Measurements from ENCODE around the gene CERS6. TPM values are rescaled to one million over a fixed set of nuclear protein-coding genes. Genes with fewer than 3 reads are reported as not detected.

Gene CERS6
- polyA plus RNA-seq, 1 donor = 33.8 TPM

DNA sequence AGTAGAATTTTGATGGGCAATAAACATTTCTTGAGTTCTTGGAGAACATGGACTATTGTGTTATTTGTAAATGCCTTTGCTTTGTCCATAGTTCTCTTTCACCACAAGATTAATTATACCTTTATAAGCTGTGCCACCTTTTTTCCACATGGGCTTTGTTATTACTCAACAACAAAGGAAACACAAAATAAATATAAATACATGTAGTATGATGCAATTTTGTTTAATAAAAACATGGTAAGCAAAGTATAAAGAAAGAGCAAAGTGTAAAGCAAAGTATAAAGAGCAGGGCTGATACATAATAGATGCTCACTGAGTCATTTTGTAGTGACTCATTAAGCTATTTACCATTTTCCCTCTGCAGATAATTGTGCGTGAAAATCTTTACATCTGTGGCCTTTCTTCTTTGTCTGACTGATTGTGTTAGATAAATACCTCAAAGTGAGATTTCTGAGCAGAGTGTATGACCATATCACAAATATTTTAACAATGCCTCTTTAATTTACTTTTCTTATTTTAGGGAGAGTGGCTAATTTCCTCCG is 80.9 kb downstream of the CERS6 start:
- DNase-seq = no peak

DNA sequence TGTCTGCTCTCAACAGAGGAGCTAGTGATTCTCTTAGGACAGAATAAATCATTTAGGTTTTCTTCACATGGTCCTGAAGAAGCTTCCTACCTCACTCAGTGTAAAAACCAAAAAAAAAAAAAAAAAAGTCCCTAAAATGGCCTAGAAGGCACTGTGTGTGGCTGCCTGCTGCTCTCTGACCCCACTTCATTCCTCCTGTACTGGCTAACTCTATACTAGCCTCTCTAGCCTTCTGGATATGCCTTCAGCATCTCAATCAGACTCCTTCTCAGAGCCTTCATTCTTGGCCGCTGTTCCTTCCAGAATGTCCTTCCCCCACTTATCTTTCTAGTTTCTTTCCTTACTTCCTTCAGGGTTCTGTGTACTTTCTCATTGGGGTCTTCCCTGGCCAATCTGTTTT is 82.1 kb downstream of the CERS6 start:
- DNase-seq = no peak

DNA sequence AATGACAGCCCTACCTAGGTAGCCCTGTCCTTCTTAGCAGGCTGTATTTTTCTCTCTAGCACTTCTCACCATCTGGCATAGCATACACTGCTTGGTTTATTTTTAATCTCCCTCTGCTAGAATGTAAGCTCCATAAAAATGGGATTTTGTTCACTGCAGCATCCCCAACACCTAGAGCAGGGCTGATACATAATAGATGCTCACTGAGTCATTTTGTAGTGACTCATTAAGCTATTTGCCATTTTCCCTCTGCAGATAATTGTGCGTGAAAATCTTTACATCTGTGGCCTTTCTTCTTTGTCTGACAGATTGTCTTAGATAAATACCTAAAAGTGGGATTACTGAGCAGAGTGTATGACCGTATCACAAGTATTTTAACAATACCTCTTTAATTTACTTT is 82.5 kb downstream of the CERS6 start:
- no peak for DNase-seq

DNA sequence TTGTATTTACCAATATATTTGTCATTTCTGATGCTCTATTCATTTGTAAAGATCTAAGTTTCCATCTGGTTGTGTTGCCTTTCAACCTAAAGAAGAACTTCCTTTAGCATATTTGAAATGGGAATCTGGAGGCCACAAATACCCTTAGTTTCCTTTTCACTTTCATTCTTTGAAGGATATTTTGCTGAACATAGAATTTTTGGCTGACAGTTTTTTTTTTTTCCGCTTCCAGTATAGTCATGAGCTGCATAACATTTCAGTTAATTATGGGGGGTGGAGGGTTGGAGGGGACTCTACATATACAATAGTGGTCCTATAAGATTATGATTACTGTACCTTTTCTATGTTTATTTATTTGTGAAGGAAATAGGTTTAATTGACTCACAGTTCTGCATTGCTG is 83.9 kb downstream of the CERS6 start:
- DNase-seq = no peak

DNA sequence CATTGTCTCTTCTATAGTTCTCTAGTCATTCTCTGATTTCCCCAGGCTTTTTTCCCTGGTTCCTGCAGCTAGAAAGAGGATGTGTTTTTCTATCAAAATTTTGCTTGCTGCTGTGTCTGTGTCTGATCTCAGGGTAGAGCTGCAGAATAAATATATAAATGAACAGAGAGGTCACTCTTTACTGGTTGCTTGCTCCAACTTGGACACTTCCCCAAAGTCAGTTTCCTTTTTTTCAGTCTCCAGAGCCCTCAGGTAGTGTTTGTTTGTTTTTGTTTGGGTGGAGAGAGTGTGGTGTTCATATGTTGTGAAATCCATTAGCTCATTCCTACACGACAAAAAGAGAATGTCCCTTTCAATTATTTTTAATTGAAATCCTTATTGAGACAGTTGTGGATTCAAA is 85.8 kb downstream of the CERS6 start:
- DNase-seq = no peak

DNA sequence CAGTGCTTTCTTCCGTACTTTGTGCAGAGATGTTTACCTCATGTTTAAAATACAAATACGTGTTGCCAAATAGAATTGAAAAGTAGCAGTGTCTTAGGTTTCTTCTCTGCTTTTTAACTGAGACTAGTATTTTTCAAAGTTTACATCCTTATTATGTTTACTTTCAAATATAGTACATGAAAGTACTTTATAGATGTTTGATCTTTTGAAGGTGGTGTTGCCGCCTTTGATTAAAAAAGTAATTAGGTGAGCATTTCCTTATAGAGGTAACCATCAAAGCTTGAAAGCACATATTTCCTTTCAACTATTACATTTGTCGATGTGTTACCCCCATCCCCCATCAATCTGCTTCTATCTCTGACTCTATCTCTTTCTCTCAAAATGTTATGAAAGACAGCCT is 87.0 kb downstream of the CERS6 start:
- no peak for DNase-seq

DNA sequence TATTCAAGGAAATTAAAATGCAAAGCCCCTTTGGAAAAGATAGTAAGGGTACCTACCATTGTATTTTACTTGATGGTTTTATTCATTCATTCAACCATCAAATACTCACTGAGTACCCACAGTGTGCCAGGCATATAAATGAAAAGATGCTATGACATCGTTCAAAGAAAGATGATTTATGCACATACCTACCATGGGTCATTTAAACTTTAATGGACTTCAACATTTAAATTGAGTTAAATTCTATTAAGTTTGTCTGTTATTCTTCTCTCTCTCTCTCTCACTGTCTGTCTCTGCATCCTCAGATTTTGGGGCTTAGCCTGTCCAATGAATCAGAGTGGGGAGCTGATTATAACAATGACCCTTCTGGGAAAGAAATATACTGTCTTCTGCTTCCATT is 87.9 kb downstream of the CERS6 start:
- DNase-seq = no peak

DNA sequence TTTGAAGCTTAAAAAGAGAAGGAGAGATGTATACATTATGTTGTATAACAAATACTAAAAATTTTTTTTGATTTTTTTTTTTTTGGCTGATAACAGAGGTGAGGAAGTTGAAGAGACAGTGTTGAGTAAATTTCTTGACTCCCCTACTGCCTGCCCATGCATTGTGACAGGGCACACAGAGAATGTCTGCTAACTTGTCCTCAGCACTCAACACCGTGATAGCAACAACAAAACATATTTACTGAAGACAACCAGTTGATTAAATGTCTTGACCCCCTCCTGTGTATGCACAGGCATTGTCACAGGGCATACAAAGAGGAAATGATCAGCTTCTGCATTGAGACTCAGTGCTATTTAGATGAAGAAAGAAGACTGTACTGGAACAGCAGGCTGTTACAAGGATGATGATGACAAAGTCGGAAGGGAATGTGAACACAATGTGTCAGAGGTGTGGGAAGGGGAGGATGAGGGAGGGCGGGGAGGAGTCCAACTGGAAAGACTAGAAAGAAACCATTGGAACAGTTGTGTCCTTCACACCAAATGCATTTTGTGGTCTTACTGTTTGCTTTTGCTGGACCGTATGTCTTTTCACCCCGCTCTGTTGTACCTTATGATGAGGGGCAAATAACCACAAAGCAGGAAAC is 89.5 kb downstream of the CERS6 start:
- no peak for DNase-seq

DNA sequence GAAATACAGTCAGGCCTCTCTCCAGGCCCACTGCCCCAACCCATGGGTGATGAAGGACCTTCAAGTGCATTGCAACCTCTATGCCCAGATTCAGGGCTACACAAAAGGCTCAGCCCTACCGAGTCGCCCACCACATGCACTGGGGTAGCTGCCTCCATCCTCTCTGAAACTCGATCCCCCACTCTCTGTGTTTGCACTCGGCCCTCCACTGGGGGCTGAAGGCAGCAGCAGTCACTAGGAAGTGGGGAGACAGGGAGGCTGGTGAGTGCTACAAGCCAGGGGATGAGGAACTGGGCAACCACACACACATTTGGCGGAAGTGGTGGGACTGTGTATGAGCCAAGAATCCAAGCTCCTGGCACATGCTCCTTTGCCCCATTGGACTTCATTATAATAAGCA is 94.6 kb downstream of the CERS6 start:
- DNase-seq = no peak

DNA sequence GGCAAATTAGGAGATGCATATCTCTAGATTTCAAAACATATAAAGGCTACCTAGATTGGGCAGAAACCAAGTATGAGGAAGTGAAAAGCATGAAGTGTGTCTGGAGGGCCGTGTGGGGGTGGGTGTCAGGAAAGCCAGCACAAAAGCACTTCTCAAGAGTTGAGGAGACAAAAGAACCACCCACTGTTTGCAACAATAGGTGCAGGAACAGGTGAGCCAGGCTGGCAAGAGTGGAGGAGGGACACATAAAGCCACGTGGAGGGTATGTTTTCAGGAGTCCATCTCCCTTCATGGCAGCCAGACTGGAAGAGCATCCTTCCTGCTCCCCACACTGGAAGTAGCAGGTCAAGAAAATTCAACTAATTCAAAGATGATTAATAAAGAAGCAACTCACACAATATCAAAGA is 96.4 kb downstream of the CERS6 start:
- no peak for DNase-seq

DNA sequence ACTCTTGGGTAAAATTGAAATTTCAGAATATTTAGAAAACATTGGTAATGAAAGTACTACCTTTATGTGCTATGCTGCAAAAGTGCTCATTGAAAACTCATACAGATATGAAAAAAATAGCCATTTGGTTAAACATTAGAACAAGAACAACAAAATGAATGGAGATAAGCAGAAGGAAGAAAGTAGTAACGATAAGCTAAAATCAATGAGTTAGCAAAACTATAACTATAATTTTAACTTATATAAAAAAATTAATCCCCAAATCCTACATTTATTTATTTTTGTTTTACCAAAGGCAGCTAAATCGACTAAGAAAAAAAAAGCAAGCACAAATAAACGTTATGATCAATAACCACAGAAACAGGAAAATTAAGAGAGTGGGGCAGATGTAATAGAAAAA is 99.2 kb downstream of the CERS6 start:
- no peak for DNase-seq

DNA sequence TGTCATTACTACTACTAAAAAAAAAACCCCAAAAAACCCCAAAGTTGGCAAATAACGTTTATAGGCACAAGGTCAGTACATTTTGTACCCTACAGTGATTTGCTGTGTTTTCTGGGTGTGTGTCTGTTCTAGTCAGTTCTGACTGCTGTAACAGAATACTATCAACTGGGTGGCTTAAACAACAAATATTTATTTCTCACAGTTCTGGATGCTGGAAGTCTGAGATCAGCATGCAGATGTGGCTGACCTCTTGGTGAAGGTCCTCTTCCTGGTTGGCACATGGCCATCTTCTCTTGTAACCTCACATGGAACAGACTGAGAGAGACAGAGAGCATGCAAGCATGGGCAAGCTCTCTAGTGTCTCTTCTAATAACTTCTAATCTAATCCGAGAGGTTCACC is 103.1 kb downstream of the CERS6 start:
- DNase-seq = no peak

DNA sequence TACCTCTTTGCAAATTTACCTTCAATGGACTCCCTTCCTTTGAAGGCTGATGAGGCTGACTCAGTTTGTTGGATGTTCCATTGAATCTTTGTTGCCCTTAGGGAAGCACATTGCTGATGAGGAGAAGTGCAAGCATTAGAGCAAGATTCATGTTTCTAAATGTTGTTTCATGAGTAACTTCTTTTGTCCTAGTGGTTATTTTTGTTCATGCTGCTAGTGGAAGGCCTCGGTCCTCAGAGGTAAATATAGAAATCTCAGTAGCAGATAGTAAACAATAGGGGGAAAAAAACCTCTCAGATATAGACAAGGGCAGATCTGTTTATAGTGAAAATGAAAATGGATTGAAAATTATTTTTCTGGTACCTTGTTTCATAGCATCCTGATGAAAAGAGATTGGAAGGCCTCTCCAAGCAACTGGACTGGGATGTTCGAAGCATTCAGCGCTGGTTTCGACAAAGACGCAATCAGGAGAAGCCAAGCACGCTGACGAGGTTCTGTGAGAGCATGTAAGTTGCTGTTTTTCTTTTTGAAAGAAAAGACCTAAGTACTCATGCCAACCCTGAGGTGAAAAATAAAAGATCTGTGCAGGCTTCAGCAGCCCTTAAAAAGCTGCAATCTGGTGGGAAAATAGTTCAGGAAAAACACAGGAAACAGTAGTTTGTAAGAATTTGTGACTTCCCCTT is 104.9 kb downstream of the CERS6 start:
- no peak for DNase-seq

DNA sequence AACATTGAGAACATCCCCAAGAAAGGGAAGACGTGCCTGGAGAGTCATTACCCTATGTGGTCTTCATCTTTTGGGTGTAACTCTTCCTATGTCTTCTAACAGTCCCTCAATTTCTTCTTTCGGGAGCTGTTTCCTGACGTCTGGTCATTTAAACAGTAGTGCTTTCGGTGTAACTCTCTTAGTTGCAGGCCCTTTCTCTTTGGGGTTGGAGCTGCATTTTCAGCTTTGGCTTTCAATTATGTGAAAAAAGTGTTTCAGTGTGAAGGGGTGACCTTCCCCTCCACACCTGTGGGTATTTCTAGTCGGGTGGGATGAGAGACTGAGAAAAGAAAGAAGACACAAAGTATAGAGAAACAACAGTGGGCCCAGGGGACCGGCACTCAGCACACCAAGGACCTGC is 105.9 kb downstream of the CERS6 start:
- DNase-seq = no peak

DNA sequence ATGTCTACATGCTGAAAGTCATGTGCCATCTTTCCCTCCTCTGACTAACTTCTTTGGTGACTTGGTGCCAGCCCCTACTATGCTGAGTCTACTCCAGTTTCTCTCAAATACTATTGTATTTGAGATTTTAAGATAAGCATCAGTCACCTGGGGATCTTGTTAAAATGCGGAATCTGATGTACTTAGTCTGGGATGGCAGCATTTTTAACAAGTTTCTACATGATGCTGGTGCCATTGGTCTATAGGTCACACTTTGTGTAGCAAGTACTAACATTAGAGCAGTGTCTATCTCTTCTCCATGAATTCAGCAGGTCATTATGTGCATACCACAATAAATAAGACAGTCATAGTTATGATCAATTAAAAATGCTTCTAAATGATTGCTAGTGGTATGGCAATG is 106.9 kb downstream of the CERS6 start:
- DNase-seq = no peak

DNA sequence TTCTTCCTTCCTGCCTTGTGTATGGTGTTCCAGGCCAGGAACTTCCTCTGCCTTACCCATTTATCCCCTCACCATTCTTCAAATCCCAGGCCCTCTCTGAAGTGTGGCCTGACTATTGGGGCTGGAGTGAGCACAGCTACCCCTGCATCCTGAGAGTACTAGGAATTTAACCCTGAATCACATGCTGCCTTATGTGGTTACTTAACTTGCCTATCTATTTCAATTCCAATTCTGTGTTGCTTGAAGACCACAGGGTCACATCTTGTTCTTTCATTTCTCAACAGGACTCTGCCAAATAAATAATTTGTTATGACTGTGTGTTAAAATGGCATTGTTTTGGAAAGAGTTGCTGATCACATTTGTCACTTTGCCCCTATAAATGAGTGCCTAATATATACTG is 108.6 kb downstream of the CERS6 start:
- no peak for DNase-seq

DNA sequence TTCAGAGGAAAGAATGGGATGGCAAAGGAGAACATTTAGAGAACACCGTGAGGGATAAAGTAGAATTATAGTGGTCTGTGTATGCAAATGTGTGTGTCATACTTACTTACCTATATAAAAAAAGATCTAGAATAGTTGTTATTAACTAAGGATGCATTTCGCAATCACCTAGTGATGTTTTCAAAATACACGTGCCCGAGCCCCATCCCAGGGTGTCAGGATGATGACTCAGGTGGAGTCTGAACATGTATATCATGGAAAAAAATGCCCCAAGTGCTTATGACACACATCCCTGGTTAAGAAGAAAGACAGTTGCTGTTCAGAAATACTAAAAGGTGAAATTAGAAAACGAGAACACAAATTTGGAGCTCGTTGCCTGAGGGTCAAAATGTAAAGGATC is 109.0 kb downstream of the CERS6 start:
- no peak for DNase-seq

DNA sequence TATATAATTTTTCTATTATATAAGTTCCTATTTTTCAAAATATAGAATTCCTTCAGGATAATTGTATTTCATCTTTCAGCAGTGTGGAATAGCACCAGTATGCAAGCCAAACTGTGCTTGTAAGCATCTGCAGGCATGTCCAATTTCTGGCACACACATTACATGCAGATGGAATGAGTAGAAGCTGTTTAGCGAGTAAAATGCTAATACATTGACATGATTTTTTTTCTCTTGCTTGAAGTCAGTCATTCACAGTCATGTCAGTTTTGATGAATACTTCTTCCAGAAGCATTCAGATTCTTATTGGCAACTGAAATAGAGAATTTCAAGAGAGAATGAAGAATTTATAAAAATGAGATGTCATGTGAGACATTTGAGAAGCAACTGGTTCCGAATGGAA is 109.4 kb downstream of the CERS6 start:
- DNase-seq = no peak

DNA sequence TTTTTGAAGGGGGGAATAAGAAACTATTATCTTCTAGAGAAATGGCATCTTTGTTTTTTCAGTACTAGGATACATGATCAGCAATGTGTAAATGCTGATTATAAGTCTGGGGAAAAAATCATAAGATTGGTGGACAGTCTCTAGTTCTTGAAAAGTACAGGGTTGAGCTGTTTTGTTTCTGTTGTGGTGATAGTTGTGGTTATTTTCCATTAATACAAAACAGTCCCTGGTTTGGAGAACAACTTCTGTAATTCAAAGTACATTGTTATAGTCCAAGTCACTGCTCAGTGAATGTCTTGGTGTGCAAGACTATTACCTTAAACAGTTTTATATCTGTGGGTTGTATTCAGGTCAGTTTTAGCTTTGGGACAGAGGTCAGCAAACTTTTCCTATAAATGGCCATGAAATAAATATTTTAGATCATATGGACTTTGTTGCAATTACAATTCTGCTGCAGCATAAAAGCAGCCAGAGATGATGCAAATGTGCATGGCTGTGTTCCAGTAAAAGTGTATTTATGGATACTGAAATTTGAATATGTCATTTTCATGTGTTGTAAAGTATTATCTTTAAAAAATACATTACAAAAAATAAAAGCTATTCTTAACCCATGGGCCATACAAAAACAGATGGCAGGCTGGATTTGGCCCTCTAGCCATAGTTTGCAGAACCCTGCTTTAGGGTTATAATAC is 111.0 kb downstream of the CERS6 start:
- DNase-seq = peak; percentile 36

DNA sequence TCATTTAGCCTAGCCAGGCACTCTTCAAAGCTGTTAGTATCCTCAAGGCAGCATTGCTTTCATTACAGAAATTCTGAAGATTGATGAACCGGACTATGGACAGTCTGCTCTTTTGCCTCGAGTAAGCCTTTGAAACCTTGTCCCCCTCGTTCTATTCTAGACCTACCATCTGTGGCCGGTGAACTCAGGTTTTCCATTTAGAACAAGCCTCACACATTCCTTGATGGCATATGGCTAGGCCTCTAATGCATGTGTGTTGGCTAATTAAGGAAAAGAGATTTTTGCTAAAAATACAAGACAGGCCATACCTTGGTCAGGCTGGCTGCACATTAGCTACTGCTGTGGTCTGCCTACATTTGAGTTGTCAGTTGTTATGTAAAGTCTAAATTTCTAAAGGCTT is 111.8 kb downstream of the CERS6 start:
- DNase-seq = no peak

DNA sequence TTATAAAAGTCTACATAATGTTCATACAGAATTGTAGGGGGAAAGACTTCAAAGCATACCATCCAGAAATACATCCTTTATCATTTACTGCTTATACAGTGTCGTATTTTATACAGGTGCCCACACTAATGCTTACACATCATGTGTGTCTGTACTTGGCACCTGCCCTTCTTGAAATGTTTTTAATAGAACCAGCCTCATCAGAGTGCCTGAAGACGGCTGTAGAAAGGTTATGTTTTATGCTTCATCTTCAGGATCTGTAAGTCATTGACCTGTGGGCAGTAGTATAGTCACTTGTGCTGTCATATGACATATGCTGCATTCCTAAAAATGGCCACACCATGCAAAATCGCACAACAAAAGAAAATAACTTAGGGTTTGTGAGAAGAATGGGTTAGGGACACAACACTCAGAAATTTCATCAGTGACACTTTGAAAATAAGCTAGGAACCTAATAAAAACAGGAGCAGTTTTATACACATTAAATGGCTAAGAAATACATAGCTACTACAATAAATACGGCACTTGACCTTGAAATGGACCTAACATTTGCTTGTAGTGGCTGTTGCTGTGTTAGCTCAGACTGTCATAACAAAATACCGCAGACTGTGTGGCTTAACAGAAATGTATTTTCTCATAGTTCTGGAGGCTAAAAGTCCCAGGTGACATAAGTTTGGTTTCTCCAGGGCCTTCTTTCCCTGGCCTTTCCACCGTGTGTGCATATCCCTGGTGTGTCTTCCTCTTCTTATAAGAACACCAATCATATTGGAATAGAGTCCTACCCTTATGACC is 112.6 kb downstream of the CERS6 start:
- no peak for DNase-seq

DNA sequence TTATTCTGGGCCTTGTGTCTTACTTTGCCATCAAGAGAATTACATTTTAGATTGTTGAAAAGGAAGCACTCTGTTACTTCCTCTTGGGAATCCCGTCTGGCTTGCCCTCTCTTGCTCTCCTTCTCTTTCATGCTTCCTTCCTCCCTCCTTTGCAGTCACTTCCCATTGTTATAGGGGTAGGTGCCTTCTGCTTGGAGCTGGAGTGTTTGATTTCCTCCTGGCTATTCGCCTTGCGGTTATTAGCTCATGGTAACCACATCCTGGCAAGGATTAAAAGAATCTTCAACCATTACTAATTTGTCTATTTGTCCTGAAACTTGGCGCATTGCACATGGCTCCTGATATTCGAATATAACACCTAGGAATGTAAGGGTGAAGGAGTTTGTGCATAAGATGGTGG is 115.0 kb downstream of the CERS6 start:
- no peak for DNase-seq
